ENCODE results near the gene PNKP.

PNKP gene

DNA sequence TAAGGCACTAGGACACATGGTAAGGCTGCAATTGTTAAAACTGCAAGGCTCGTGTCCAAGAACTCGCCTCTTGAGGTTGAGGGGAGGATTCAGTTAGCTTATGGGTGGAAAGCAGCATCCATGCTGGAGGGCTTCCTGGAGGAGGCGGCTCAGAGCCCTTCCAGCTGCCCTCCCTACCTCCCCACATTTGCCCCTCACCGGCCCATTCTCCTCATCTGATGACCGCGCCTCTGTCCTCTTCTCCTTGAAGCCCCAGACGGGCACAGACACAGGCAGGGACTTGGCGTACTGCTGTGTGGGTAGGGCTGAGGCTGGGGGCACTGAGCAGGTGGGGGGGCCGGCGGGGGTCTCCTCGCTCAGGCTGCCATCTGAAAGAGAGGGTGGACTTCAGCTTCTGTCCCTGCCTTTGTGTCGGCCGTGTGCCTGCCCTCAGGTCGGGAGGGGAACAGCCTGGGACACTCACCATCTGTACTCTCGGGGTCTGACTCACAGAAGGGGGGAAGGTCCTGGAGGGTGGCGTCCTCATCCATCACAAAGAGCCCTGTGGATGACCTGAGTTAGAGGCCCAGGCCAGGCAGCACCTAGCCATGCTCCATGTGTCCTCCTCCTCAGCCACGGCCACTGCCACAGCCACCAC lies 4.1 kb upstream of the PNKP start:
- TF ChIP-seq, protein P1, sequence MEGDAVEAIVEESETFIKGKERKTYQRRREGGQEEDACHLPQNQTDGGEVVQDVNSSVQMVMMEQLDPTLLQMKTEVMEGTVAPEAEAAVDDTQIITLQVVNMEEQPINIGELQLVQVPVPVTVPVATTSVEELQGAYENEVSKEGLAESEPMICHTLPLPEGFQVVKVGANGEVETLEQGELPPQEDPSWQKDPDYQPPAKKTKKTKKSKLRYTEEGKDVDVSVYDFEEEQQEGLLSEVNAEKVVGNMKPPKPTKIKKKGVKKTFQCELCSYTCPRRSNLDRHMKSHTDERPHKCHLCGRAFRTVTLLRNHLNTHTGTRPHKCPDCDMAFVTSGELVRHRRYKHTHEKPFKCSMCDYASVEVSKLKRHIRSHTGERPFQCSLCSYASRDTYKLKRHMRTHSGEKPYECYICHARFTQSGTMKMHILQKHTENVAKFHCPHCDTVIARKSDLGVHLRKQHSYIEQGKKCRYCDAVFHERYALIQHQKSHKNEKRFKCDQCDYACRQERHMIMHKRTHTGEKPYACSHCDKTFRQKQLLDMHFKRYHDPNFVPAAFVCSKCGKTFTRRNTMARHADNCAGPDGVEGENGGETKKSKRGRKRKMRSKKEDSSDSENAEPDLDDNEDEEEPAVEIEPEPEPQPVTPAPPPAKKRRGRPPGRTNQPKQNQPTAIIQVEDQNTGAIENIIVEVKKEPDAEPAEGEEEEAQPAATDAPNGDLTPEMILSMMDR (IDR thresholded peaks at IDR 0.05; ENCODE audit: extremely low read depth, insufficient read depth, missing control alignments) = no peak
- in situ Hi-C loops (cut with MboI; ENCODE audit: low pct_unique_long_range_greater_than_20kb, low sequenced_read_pairs, unreplicated experiment) = no loop called here
- no peak for DNase-seq (ENCODE audit: low spot score)

DNA sequence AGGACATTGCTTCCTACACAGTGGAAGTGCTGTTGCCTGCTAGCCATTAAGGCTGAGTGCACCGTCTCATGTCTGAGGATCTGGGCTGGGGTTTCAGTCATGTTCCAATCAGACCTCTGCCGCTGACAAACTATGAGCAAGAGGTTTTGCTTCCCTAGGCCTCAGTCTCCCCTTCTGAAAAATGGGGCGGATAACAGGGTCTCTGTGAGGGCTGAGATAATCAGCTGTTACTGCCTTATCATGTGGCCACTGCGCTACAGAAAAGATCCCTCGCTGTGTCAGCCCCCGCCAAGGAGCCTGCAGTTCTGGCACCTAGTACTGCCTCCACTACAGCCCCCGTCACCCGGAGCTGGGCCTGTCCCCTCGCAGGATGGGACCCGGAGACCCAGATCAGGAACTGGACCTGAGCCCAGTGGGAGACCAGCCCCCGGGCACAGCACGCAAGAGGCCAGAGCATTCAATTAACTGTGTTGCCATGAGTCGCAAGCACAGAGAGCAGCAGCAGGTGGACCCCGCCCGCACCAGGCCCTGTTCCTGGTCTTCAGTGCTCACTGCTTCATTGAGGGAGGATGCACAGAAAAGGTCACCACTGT lies 3.0 kb upstream of the PNKP start:
- TF ChIP-seq, protein P1 (IDR thresholded peaks at IDR 0.05; ENCODE audit: extremely low read depth, insufficient read depth, missing control alignments) = no peak
- no peak for DNase-seq (ENCODE audit: low spot score)
- in situ Hi-C loops (cut with MboI; ENCODE audit: low pct_unique_long_range_greater_than_20kb, low sequenced_read_pairs, unreplicated experiment) = no loop called here

DNA sequence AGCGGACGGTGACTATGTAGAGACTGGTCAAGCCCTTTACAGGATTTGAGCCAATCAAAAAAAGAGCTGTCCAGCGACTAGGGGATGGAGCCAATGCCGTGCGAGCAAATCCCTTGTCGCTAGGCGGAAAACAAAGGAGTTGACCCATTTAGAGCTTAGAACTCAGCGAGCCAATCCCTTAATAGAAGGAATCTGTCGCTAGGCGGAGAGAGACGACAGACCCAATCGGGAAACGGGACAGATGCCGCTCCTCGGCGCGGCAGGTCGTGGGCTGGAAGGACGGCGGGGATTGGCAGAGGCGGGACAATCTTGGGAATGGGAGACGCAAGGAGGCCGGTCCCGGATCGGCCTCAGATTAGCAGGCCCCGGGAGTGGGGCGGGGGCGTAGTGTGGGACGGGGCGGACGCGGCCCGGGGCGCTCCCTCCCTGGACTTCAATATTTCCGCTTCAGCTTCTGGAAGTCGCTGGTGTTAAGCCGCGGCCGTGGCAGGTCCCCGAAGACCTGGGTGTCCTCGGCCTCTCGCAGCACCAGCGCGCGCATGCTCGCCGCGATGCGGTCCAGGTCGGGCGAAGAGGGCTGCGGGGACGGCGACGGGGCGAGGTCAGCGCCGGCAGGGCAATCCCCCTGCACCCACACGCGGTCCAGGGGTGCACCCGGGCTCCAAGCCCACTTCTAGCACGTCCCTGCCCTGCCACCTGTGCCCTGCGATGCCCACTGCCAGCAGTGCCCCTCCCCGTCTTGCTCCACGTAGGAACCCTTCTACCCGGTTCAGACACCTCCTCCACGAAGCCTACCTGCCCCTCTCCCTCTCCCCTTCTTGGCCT lies 2.3 kb upstream of the PNKP start:
- DNase-seq (ENCODE audit: low spot score) = peak; percentile 94
- TF ChIP-seq, protein P1 (IDR thresholded peaks at IDR 0.05; ENCODE audit: extremely low read depth, insufficient read depth, missing control alignments) = no peak
- in situ Hi-C loops (cut with MboI; ENCODE audit: low pct_unique_long_range_greater_than_20kb, low sequenced_read_pairs, unreplicated experiment) = no loop called here

DNA sequence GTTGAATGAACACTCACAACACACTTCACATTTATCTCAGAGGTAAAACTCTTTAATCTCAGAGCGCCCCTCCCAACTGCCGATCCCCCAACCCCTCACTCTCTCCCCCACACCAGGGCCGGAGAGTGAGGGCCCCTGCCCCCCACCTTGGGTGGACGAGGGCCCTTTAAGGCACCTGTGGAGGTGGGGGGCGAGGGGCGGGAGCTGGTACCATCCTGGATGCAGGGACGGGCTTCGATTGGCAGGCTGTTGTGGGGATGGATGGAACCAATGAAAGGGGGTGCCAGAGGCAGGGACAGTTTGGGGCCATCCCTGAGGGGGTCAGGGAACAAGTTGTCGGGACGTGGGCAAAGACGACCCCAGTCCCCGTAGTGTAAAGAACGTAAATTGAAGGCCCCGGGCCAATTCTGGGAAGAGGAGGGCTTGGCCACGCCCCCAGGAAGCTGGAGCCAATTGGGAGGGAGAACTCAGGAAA lies 1.7 kb upstream of the PNKP start:
- TF ChIP-seq, protein P1 (IDR thresholded peaks at IDR 0.05; ENCODE audit: extremely low read depth, insufficient read depth, missing control alignments) = no peak
- DNase-seq (ENCODE audit: low spot score) = no peak
- in situ Hi-C loops (cut with MboI; ENCODE audit: low pct_unique_long_range_greater_than_20kb, low sequenced_read_pairs, unreplicated experiment) = no loop called here

DNA sequence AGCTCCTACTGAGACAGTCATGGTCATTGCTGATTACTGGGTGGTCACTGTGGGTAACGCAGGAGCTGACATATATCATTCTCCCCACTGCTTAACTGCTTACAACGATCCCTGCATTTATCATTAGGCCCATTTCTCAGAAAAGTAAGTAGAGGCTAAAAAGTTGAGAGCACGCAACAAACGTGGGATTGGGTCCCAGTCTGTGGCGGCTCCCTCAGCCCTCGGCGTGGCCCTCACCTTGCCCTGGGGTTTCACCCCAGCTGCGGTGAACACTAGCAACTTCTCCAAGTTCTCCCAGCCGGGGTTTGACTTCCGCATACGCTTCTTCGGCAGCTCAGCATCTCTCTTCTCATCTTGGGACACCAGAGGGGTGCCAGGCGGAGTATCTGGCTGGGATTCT lies 2.5 kb downstream of the PNKP start:
- TF ChIP-seq, protein P1 (IDR thresholded peaks at IDR 0.05; ENCODE audit: extremely low read depth, insufficient read depth, missing control alignments) = no peak
- in situ Hi-C loops (cut with MboI; ENCODE audit: low pct_unique_long_range_greater_than_20kb, low sequenced_read_pairs, unreplicated experiment) = no loop called here
- no peak for DNase-seq (ENCODE audit: low spot score)

DNA sequence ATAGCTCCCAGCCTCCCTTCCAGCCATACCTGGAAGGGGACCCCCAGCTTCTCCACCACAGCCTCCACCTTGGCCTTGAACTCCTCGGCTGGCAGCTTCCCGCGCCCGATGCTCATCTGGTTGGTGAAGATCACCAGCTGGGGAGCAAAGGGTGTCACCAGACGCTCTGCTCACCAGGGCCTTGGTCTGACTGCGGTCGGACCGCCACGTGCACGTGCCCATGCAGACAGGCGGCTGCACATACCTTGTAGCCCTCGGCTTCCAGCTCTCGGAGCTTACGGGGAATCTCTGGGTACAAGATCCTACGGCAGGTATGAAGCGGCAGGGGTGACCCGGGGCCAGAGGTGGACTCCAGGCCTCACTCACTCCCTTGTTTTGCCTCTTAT lies 3.4 kb downstream of the PNKP start:
- in situ Hi-C loops (cut with MboI; ENCODE audit: low pct_unique_long_range_greater_than_20kb, low sequenced_read_pairs, unreplicated experiment) = no loop called here
- DNase-seq (ENCODE audit: low spot score) = no peak
- TF ChIP-seq, protein P1 (IDR thresholded peaks at IDR 0.05; ENCODE audit: extremely low read depth, insufficient read depth, missing control alignments) = no peak
